ENCODE results near the gene CDC14A.
"Not testable (repeated sequence)": the region's sequence is repeated elsewhere in the genome, so short reads cannot be mapped to it uniquely, and the experiment has no call there.

CDC14A gene, protein sequence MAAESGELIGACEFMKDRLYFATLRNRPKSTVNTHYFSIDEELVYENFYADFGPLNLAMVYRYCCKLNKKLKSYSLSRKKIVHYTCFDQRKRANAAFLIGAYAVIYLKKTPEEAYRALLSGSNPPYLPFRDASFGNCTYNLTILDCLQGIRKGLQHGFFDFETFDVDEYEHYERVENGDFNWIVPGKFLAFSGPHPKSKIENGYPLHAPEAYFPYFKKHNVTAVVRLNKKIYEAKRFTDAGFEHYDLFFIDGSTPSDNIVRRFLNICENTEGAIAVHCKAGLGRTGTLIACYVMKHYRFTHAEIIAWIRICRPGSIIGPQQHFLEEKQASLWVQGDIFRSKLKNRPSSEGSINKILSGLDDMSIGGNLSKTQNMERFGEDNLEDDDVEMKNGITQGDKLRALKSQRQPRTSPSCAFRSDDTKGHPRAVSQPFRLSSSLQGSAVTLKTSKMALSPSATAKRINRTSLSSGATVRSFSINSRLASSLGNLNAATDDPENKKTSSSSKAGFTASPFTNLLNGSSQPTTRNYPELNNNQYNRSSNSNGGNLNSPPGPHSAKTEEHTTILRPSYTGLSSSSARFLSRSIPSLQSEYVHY

GRCh38 chr1:100352267-100353070, at the start of gene CDC14A:
Gene CDC14A, plus strand, starts transcription at chr1:100352506. Its CDS starts 449 bp downstream, at chr1:100352955.
- peak; percentile 80 to 82 for DNase-seq

GRCh38 chr1:100302739-100303138, 49.6 kb upstream of the CDC14A start:
- no peak for DNase-seq

GRCh38 chr1:100304227-100304626, 48.1 kb upstream of the CDC14A start:
- DNase-seq: no peak

DNA sequence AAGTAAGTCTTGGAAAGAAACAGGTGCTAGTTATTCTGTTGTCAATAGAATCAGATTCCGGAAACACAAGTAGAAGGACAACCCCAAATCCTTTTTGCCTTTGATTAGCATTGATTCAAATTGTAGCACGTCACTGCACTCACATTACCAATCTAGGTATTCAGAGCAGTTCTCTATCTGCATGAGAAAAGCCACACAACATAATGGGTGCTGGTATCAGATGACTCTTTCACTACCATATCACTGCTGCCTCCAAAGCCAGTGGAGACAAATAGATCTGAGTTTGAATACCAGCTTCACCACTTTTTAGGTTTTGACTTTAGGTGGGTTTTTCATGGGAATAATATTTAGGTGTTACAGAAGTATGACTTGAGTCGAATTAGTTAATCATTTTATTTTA, 47.4 kb upstream of the CDC14A start:
- no peak for DNase-seq

DNA sequence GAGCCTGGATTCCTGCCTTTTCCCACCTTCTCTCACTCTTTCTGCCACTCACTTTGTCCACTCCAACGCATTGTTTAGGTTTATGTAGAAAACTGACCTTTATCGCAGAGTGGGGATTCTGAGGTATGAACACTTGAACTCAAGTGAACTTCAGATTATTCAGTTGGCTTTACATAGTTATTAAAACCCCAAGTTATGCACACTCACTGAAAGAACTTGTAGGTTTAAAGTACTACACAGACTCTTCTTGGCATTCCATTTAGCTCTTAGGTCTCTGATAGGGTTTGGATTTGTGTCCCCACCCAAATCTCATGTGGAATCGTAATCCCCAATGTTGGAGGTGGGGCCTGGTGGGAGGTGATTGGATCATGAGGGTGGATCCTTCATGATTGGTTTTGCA, 46.4 kb upstream of the CDC14A start:
- DNase-seq: no peak

GRCh38 chr1:100306735-100307313, 45.5 kb upstream of the CDC14A start:
- DNase-seq: no peak

- DNase-seq: no peak
These were observed 43.5 kb upstream of the CDC14A start for GRCh38 chr1:100308777-100309176.

DNA sequence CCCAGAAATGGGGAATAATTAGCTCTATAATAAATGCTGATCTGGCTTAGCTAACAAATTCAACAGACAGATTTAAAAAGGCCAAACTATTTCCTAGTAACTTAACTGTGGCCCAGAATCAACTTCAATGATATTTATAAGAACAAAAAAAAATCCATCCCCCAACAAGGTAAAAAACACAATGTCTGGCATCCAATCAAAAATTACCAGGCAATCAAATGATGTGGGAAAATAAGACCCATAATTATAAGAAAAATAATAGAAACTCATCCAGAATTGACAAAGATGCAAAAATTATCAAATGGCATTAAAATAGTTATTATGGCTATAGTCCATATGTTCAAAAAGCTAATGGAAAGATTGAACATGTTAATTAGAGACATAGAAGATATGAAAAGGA, 42.4 kb upstream of the CDC14A start:
- no peak for DNase-seq

GRCh38 chr1:100313382-100313781, 38.9 kb upstream of the CDC14A start:
- DNase-seq: no peak

- DNase-seq: no peak
These were observed 35.7 kb upstream of the CDC14A start for GRCh38 chr1:100316622-100317021.

DNA sequence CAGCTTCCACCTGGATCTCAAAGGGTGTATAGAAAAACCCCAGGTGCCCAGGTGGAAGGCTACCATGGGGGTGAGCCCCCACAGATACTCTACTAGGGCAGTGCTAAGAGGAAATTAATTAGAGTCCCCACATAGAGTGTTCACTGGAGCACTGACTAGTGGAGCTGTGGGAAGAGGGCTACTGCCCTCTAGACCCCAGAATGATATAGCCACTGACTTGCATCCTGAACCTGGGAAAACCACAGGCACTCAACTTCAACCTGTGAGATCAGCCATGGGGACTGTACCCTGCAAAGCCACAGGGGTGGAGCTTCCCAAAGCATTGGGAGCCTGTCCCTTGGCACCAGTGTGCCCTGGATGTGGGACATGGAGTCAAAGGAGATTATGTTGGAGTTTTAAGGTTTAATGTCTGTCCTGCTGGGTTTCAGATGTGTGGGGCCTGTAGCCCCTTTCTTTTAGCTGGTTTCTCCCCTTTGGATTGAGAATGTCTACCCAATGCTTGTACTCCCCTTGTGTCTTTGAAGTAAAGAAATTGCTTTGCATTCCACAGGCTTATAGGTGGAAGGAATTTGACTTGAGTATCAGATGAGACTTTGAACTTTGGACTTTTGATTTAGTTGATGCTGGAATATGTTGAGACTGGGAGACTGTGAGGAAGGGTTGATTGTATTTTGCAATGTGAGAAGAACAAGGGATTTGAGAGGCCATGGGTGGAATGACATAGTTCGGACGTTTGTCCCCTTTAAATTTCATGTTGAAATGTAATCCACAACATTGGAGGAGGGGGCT, 31.8 kb upstream of the CDC14A start:
- no peak for DNase-seq

- no peak for DNase-seq
These were observed 31.2 kb upstream of the CDC14A start for GRCh38 chr1:100321100-100321493.

DNA sequence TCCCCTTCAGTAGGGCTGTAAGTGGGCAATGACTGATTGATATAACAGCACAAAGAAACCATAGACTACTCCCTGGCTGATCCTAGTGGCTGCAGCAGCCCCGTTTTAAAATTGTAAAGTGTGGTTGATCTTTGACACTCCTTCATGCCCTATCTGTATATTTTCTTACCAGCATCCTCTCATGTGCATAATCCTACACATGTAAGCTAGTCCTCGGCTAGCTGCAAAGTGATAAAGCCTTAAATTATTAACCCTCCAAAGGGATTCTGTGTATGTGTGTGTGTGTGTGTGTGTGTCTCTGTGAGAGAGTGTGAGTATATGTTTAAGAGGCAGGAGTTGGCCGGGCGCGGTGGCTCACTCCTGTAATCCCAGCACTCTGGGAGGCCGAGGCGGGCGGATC, 30.8 kb upstream of the CDC14A start:
- DNase-seq: no peak

GRCh38 chr1:100322436-100323211, 29.7 kb upstream of the CDC14A start:
- no peak for DNase-seq

DNA sequence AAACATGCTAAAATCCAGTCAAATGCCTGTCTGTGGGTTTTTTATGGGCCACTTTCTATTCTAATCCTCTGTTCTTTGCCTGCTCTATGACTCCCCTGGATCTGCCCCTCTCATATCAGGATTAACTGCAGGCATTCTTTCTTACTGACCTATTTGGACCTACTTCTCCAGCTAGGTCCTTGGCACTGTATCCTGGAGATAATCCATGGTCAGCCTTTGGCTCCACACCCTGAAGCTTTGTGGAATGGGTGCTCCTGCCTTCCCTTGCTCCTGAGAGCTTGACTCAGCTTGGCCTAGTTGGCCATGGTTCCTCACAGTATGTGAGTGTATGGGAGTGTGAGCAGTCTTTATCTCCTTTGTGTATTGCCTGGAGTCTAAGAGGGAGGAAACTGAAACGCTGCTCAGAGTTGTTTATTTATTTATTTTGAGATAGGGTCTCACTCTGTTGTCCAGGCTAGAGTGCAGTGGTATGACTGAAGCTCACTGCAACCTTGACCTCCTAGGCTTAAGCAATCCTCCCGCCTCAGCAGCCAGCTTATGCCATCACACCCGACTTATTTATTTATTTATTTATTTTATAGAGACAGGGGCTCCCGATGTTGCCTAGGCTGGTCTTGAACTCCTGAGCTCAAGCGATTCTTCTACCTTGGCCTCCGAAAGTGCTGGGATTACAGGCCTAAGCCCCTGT, 28.7 kb upstream of the CDC14A start:
- DNase-seq: no peak

DNA sequence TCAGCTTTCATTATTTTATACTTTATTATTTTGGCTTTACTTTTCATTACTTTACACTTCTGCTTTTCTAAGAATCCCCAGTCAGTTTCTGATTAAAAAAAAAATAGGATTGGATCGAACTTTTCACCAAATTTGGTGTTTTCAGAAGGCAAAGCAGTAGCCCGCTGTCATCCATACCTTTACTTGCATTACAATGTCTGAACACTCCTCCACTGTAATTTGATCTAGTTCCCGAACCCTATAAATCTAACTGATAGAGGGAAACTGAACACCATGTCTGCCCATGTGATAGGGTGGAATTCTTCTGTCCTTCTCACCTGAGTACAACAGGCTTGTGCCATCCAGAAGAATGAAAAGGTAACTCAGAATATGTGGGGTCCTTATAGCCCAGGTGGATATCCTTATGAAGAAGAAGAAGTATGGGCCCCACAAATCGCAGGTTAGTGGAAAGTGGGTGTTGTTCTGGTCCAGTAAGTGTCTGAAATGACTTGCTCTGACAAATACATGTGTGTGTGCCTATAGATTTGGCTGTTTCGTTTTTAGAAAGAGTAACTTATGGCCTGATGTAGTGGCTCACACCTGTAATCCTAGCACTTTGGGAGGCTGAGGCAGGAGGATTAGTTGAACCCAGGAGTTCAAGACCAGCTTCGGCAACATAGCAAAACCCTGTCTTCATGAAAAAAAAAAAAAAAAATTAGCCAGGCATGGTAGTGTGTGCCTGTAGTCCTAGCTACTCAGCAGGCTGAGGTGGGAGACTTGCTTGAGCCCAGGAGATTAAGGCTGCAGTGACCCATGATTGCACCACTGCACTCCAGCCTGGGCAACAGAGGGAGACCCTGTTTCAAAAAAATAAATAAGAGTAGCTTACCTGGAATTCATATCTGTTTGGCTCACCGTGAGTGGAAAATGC, 26.6 kb upstream of the CDC14A start:
- no peak for DNase-seq

DNA sequence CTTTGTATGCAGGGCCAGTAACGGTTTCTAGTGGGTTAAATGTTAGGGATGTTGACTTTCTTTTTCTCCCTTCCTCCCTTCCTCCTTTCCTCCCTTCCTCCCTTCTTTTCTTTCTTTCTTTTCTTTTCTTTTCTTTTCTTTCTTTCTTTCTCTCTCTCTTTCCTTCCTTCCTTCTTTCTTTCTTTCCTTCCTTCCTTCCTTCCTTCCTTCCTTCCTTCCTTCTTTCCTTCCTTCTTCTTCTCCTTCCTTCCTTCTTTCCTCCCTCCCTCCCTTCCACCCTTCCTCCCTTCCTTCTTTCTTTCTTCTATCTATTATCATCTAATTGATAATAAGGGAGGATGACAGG, 26.0 kb upstream of the CDC14A start:
- not testable (repeated sequence) for DNase-seq

DNA sequence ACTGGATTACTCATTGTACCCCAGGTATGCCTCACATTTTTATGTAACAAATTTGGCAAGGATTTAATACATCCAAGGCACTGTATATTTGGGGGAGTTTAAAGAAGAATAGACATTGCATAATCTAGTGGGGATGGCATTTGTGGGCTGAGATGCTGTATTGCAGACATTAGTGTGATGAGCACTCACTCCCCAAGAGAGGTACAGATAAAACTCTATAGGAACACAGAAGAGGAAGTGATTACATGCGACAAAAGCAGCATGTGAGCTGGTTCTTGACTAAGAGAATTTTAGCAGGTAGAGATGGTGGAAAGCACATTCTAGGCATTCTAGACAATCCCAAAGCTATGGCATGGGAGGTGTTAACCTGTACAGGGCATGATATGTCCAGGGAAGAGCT, 24.2 kb upstream of the CDC14A start:
- DNase-seq: no peak

DNA sequence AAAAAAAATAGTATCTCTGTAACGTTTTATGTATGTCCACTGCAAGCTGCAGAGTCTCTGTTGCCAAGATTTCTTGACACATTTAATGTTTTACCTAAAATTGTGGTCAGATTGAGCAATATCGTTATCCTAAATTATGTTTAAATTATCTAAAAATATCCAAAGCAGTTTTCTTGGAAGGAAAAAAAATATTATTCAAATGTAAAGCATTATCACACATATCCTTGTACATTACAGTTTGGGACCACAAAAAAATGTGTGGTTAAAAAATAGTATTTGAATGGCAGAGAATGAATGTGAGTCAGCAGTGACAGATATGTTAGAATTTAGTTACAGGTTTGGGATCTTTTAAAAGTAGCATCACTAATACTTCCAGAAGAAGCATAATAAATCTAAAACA, 21.2 kb upstream of the CDC14A start:
- not testable (repeated sequence) for DNase-seq

- DNase-seq: no peak
These were observed 20.0 kb upstream of the CDC14A start for GRCh38 chr1:100332331-100332730.

All from activated CD4-positive, alpha-beta T cell treated with anti-CD3 and anti-CD28 coated beads, Interleukin-2, amount 50 U/mL, for 4 hours (primary cell).